GM12878 (cell line): ENCODE data around the gene BCAT1. TPM values are rescaled to one million over a fixed set of nuclear protein-coding genes. Genes with fewer than 3 reads are reported as not detected.

Experiments
- ASH2L ChIP-seq: fragments of 300-600, 200-600 bp; sonication (generic); IDR thresholded peaks from 2 replicates; pipeline ENCODE4 v1.6.1; 2017; ENCODE audit warnings: low read depth, mild to moderate bottlenecking, borderline replicate concordance
- CHD2 ChIP-seq: IDR thresholded peaks from 2 replicates; pipeline ENCODE4 v1.6.1; 2011; ENCODE audit warnings: low read depth, low read length, improper control_type of control experiment, borderline replicate concordance
- CHD4 ChIP-seq: fragments of 200-600 bp; sonication (generic); IDR thresholded peaks from 2 replicates; pipeline ENCODE4 v1.6.1; 2016; ENCODE audit warnings: mild to moderate bottlenecking
- DPF2 ChIP-seq: fragments of 450-650 bp; IDR thresholded peaks from 2 replicates; pipeline ENCODE4 v1.6.1; 2017; ENCODE audit warnings: mild to moderate bottlenecking
- EGR1 ChIP-seq, 2 experiments: IDR thresholded peaks; 1 replicate in 1 of 2; 2 replicates in 1 of 2; pipeline ENCODE4 v1.6.1; 2011 to 2012; ENCODE audit warnings: low read depth in 2 of 2, low read length in 2 of 2, borderline replicate concordance in 1 of 2, mild to moderate bottlenecking in 1 of 2, moderate library complexity in 1 of 2
- GATAD2B ChIP-seq: fragments of 450-650 bp; conservative IDR thresholded peaks from 2 replicates; pipeline ENCODE4 v1.6.1; 2017; ENCODE audit warnings: low read depth, mild to moderate bottlenecking, moderate library complexity
- JUND ChIP-seq: IDR thresholded peaks from 2 replicates; pipeline ENCODE4 v1.6.1; 2012; ENCODE audit warnings: low read depth, mild to moderate bottlenecking, low read length, improper control_type of control experiment, moderate library complexity
- KAT2A ChIP-seq: conservative IDR thresholded peaks from 2 replicates; pipeline ENCODE4 v1.6.1; 2011; ENCODE audit warnings: low read depth, low read length; ENCODE audit not compliant: control insufficient read depth
- POLR2AphosphoS2 ChIP-seq: IDR thresholded peaks from 2 replicates; pipeline ENCODE4 v1.6.1; 2011; ENCODE audit warnings: low read depth, mild to moderate bottlenecking, low read length, improper control_type of control experiment, moderate library complexity
- RBBP5 ChIP-seq: fragments of 200-600 bp; sonication (generic); conservative IDR thresholded peaks from 2 replicates; pipeline ENCODE4 v1.6.1; 2016
- RELA ChIP-seq: fragments of 450-650 bp; IDR thresholded peaks from 2 replicates; pipeline ENCODE4 v1.8.0; 2014; ENCODE audit warnings: borderline replicate concordance; ENCODE audit not compliant: partially characterized antibody
- SMC3 ChIP-seq: IDR thresholded peaks from 2 replicates; pipeline ENCODE4 v1.6.1; 2011; ENCODE audit warnings: low read length, improper control_type of control experiment, borderline replicate concordance
- SPI1 ChIP-seq: IDR thresholded peaks from 2 replicates; pipeline ENCODE4 v1.6.1; 2011; ENCODE audit warnings: low read depth, mild to moderate bottlenecking, low read length, moderate library complexity, borderline replicate concordance; ENCODE audit not compliant: insufficient read depth
- TARDBP ChIP-seq: IDR thresholded peaks from 2 replicates; pipeline ENCODE4 v1.6.1; 2016; ENCODE audit warnings: borderline replicate concordance
- TBL1XR1 ChIP-seq: IDR thresholded peaks from 2 replicates; pipeline ENCODE4 v1.6.1; 2012; ENCODE audit warnings: low read depth, low read length, improper control_type of control experiment
- TCF3 ChIP-seq: IDR thresholded peaks from 2 replicates; pipeline ENCODE4 v1.6.1; 2012; ENCODE audit warnings: low read depth, mild to moderate bottlenecking, low read length, borderline replicate concordance; ENCODE audit not compliant: insufficient read depth
- WRNIP1 ChIP-seq: IDR thresholded peaks from 2 replicates; pipeline ENCODE4 v1.6.1; 2011; ENCODE audit warnings: low read depth, low read length, improper control_type of control experiment, borderline replicate concordance
- ZBTB11 ChIP-seq: fragments of 450-650 bp; formaldehyde crosslinking; IDR thresholded peaks from 2 replicates; pipeline ENCODE4 v1.5.0; 2022; ENCODE audit warnings: mild to moderate bottlenecking, missing genetic modification characterization
- ZNF217 ChIP-seq: fragments of 450-650 bp; IDR thresholded peaks from 2 replicates; pipeline ENCODE4 v1.6.1; 2017; ENCODE audit warnings: antibody characterized with exemption, mild to moderate bottlenecking
- ZNF592 ChIP-seq: fragments of 450-650 bp; IDR thresholded peaks from 2 replicates; pipeline ENCODE4 v1.6.1; 2017; ENCODE audit warnings: mild to moderate bottlenecking, moderate library complexity
- polyA plus RNA-seq, 11 experiments: library from polyadenylated mRNA; depleted of rRNA in 4 of 11; unstranded in 6 of 11; stranded (reverse) in 5 of 11; fragments of >200 nt; fragmentation: Nextera tagmentation in 4 of 11; fragmentation: Illumina TruSeq in 1 of 11; extraction: Ambion mirVana in 4 of 11; extraction: Trizol in 1 of 11; gene quantifications; 1 replicate in 1 of 11; 2 replicates in 10 of 11; pipeline versions ENCODE4 v1.2.1 to v1.2.3, GENCODE V29; 2011 to 2016; ENCODE audit warnings: inconsistent platforms in 2 of 11, missing spikeins in 2 of 11, low read depth in 1 of 11
- total RNA-seq, 4 experiments: library from RNA; depleted of rRNA in 3 of 4; stranded (reverse); fragments of >200 nt in 3 of 4; fragmentation: Illumina TruSeq in 1 of 4; extraction: Trizol in 1 of 4; gene quantifications; 2 replicates each; pipeline versions ENCODE4 v1.2.1 to v1.2.3, GENCODE V29; 2013 to 2021
- TF ChIP-seq, protein P1 (sequence below): fragments of 450-650 bp; IDR thresholded peaks from 2 replicates; pipeline ENCODE4 v1.6.1; 2016; ENCODE audit warnings: mild to moderate bottlenecking

Gene BCAT1
- total and polyA plus RNA-seq, 10 of the 15 experiments (the other 5 are each of a cell fraction or from before 2014, with no cell fraction given), result 26.2 to 187 (median 81.9) TPM

DNA sequence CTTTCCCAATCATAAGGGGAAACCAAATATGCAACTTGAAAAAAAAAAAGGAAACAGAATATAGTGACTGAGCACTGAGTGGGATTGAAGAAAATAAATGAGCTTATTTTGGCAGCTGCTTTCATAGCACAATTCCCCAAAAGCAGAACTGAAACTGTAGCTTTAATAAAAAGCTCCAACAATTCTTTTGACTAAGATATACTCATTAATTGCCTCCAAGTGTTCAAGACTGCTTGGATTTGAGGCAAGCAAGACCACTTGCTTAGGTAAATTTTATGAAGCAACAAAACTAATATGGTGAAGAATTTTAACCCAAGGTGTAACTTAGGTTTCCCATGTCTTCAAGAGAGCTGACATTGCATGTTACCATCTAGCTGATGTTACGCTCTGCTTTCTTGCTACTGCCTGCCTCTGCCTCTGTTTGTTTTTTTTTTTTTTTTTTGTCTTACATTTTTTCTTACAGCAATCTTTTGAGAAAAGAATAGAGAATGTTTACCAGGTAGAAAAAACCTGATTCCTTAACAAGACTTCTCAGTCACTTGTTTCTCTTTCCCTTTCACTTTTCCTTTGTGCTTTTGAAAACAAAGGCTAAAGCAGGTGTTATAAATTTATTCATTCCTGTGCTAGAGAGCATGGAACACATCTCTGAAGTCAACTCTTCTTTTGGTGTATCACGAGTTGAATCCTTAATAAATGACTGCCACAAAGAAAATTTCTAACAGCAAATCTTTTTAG lies 134.4 kb downstream of the BCAT1 start (continued):
- 0 out of 2 replicates have a peak, but pooled peaks have one; percentile 43 for TF ChIP-seq ZNF592
- no peak for TF ChIP-seq WRNIP1
- TF ChIP-seq JUND, result no peak
- no peak for TF ChIP-seq TCF3
- TF ChIP-seq SPI1, result peak; percentile 98
- no peak for TF ChIP-seq RBBP5
- TF ChIP-seq POLR2AphosphoS2, result no peak
- TF ChIP-seq GATAD2B, result no peak
- TF ChIP-seq KAT2A, result no peak
- TF ChIP-seq ZNF217, result 0 out of 2 replicates have a peak, but pooled peaks have one; percentile 80
- no peak for TF ChIP-seq CHD2
- TF ChIP-seq ASH2L, result no peak
- peak; percentile 96 for TF ChIP-seq DPF2
- TF ChIP-seq RELA, result peak; percentile 22
- TF ChIP-seq EGR1 (IDR thresholded peaks at IDR 0.05; ENCODE audit: borderline replicate concordance in 1 of 2, low read depth in 2 of 2, low read length in 2 of 2), result no peak
- TF ChIP-seq CHD4, result no peak
- no peak for TF ChIP-seq TARDBP
- TF ChIP-seq, protein P1, sequence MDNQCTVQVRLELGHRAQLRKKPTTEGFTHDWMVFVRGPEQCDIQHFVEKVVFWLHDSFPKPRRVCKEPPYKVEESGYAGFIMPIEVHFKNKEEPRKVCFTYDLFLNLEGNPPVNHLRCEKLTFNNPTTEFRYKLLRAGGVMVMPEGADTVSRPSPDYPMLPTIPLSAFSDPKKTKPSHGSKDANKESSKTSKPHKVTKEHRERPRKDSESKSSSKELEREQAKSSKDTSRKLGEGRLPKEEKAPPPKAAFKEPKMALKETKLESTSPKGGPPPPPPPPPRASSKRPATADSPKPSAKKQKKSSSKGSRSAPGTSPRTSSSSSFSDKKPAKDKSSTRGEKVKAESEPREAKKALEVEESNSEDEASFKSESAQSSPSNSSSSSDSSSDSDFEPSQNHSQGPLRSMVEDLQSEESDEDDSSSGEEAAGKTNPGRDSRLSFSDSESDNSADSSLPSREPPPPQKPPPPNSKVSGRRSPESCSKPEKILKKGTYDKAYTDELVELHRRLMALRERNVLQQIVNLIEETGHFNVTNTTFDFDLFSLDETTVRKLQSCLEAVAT, result no peak
- no peak for TF ChIP-seq SMC3
- no peak for TF ChIP-seq ZBTB11 (CRISPR knock-in tag)
- no peak for TF ChIP-seq TBL1XR1
